IMR-90 (cell line): ENCODE results near the gene MORC1. TPM values are rescaled to one million over a fixed set of nuclear protein-coding genes. Genes with fewer than 3 reads are reported as not detected.

Experiments used
- ATAC-seq: fragments of 200-7000 bp; cut with Tn5 transposase; 2 replicates; pipeline ENCODE4 v1.9.1; 2020; ENCODE audit warnings: low read depth, mild to moderate bottlenecking, moderate library complexity
- BruUV-seq: library from RNA; stranded (reverse); fragments of 400-500 nt; replicated peaks from 2 replicates; lab custom pipeline; 2021; lab: Mats Ljungman, UMichigan
- CTCF ChIA-PET: fragments of 300-600 bp; formaldehyde crosslinking; extraction: SDS; loops from one replicate; lab custom pipeline; 2021; ENCODE audit warnings: antibody characterized with exemption; lab: Yijun Ruan, JAX
- POLR2A ChIA-PET: fragments of 300-600 bp; sonication (Branson Sonifier 250); formaldehyde crosslinking; loops from one replicate; lab custom pipeline; 2022; ENCODE audit warnings: antibody characterized with exemption; ENCODE audit not compliant: unreplicated experiment; lab: Charles Lee
- DNase-seq: peaks from one replicate; pipeline ENCODE4 v3.0.0; 2013
- H2AFZ ChIP-seq: replicated peaks from 2 replicates; pipeline ENCODE3; 2013; ENCODE audit warnings: low read length, mild to moderate bottlenecking; ENCODE audit not compliant: poor library complexity
- H2AK5ac ChIP-seq: 2 replicates; pipeline ENCODE4 v1.6.1; 2013; ENCODE audit warnings: low read depth, low read length, inconsistent platforms
- H2AK9ac ChIP-seq: replicated peaks from 2 replicates; pipeline ENCODE3; 2013; ENCODE audit warnings: mild to moderate bottlenecking, low read depth, low read length, moderate library complexity; ENCODE audit not compliant: poor library complexity
- H2BK120ac ChIP-seq: 2 replicates; pipeline ENCODE4 v1.6.1; 2013; ENCODE audit warnings: low read depth, low read length, inconsistent platforms
- H2BK15ac ChIP-seq: 3 replicates; pipeline ENCODE4 v1.6.1; 2013; ENCODE audit warnings: low read depth, low read length, inconsistent platforms
- H2BK20ac ChIP-seq: 2 replicates; pipeline ENCODE4 v1.6.1; 2013; ENCODE audit warnings: low read depth, mild to moderate bottlenecking, inconsistent platforms, low read length, moderate library complexity
- H2BK5ac ChIP-seq: 2 replicates; pipeline ENCODE4 v1.6.1; 2013; ENCODE audit warnings: mild to moderate bottlenecking, low read depth, low read length, inconsistent platforms; ENCODE audit not compliant: poor library complexity, severe bottlenecking
- H3K14ac ChIP-seq: replicated peaks from 2 replicates; pipeline ENCODE4 v1.6.1; 2013; ENCODE audit warnings: low read depth, low read length, inconsistent platforms
- H3K18ac ChIP-seq: 2 replicates; pipeline ENCODE4 v1.6.1; 2013; ENCODE audit warnings: low read depth, low read length, control low read depth
- H3K23ac ChIP-seq: 2 replicates; pipeline ENCODE4 v1.6.1; 2013; ENCODE audit warnings: low read depth, low read length, inconsistent platforms
- H3K27ac ChIP-seq: 2 replicates; pipeline ENCODE4 v1.5.1; 2013; ENCODE audit warnings: mild to moderate bottlenecking, control low read depth, low read length; ENCODE audit not compliant: insufficient read depth
- H3K27me3 ChIP-seq: 2 replicates; pipeline ENCODE4 v1.6.1; 2013; ENCODE audit warnings: low read length; ENCODE audit not compliant: control insufficient read depth, insufficient read depth
- H3K36me3 ChIP-seq: 2 replicates; pipeline ENCODE4 v1.6.1; 2013; ENCODE audit warnings: low read length, mixed read lengths; ENCODE audit not compliant: control insufficient read depth, insufficient read depth
- H3K4ac ChIP-seq: 2 replicates; pipeline ENCODE4 v1.6.1; 2013; ENCODE audit warnings: low read depth, low read length, inconsistent platforms
- H3K4me1 ChIP-seq: 2 replicates; pipeline ENCODE4 v1.6.1; 2013; ENCODE audit warnings: low read length, mixed read lengths; ENCODE audit not compliant: control insufficient read depth, insufficient read depth
- H3K4me2 ChIP-seq: 2 replicates; pipeline ENCODE4 v1.6.1; 2013; ENCODE audit warnings: low read depth, mild to moderate bottlenecking, control low read depth, low read length, moderate library complexity
- H3K4me3 ChIP-seq: 2 replicates; pipeline ENCODE4 v1.5.1; 2013; ENCODE audit warnings: low read depth, mild to moderate bottlenecking, control low read depth, low read length, moderate library complexity; ENCODE audit not compliant: insufficient read depth
- H3K56ac ChIP-seq: 2 replicates; pipeline ENCODE4 v1.6.1; 2013; ENCODE audit warnings: low read length, inconsistent platforms; ENCODE audit not compliant: insufficient read depth; ENCODE audit errors: extremely low read depth
- H3K79me1 ChIP-seq, 2 experiments: 2 replicates each; pipeline ENCODE4 v1.6.1; 2013; ENCODE audit warnings: low read length in 2 of 2, inconsistent platforms in 1 of 2, low read depth in 1 of 2
- H3K9ac ChIP-seq: 2 replicates; pipeline ENCODE4 v1.6.1; 2013; ENCODE audit warnings: low read depth, low read length, control low read depth
- H3K9me1 ChIP-seq: 2 replicates; pipeline ENCODE4 v1.6.1; 2013; ENCODE audit warnings: low read length, inconsistent platforms; ENCODE audit not compliant: insufficient read depth
- H3K9me3 ChIP-seq: 2 replicates; pipeline ENCODE4 v1.6.1; 2013; ENCODE audit warnings: low read length; ENCODE audit not compliant: control insufficient read depth, insufficient read depth
- H4K20me1 ChIP-seq: 2 replicates; pipeline ENCODE4 v1.6.1; 2013; ENCODE audit warnings: low read length, inconsistent platforms; ENCODE audit not compliant: insufficient read depth
- H4K5ac ChIP-seq: 2 replicates; pipeline ENCODE4 v1.6.1; 2013; ENCODE audit warnings: mild to moderate bottlenecking, low read depth, low read length, control low read depth
- H4K8ac ChIP-seq, 2 experiments: 2 replicates each; pipeline ENCODE4 v1.6.1; 2013; ENCODE audit warnings: low read depth in 2 of 2, low read length in 2 of 2, control low read depth in 1 of 2, inconsistent platforms in 1 of 2
- H4K91ac ChIP-seq: 2 replicates; pipeline ENCODE4 v1.6.1; 2013; ENCODE audit warnings: low read depth, low read length, inconsistent platforms; ENCODE audit not compliant: insufficient read depth
- CEBPB ChIP-seq: IDR thresholded peaks from 2 replicates; pipeline ENCODE4 v1.6.1; 2012; ENCODE audit warnings: low read depth, low read length, improper control_type of control experiment
- ELK1 ChIP-seq: fragments of 150-350 bp; IDR thresholded peaks from 2 replicates; pipeline ENCODE4 v1.6.1; 2016; ENCODE audit warnings: low read depth, mild to moderate bottlenecking, low read length, moderate library complexity, borderline replicate concordance
- FOS ChIP-seq: fragments of 150-350 bp; IDR thresholded peaks from 2 replicates; pipeline ENCODE4 v1.6.1; 2016; ENCODE audit warnings: low read depth, low read length
- MAZ ChIP-seq: IDR thresholded peaks from 2 replicates; pipeline ENCODE4 v1.6.1; 2012; ENCODE audit warnings: low read depth, mild to moderate bottlenecking, low read length, improper control_type of control experiment, moderate library complexity, borderline replicate concordance
- POLR2A ChIP-seq: IDR thresholded peaks from 2 replicates; pipeline ENCODE4 v1.6.1; 2012; ENCODE audit warnings: mild to moderate bottlenecking, low read depth, low read length
- SMC3 ChIP-seq: fragments of 150-350 bp; IDR thresholded peaks from 2 replicates; pipeline ENCODE4 v1.6.1; 2016; ENCODE audit warnings: low read depth, mild to moderate bottlenecking, antibody characterized with exemption, low read length, moderate library complexity
- WGBS, 2 experiments: methylation state at CpG; one replicate each; pipeline versions ENCODE4 v1.1.5 to v1.1.7; 2013; ENCODE audit warnings: missing lambda C conversion rate in 2 of 2; ENCODE audit not compliant: insufficient read length in 1 of 2; ENCODE audit errors: extremely low coverage in 2 of 2; 5-methylcytosine and 5-hydroxymethylcytosine counted together
- dilution Hi-C: fragments of 300-500 bp; cut with HindIII; formaldehyde crosslinking; loops from one replicate; pipeline ENCODE4 v1.14.3; 2018; ENCODE audit warnings: low sequenced_read_pairs; ENCODE audit not compliant: unreplicated experiment
- in situ Hi-C: fragments of 300-500 bp; cut with MboI; formaldehyde crosslinking; loops from 3 replicates; pipeline ENCODE4 v1.14.3; 2019; ENCODE audit warnings: low sequenced_read_pairs, inconsistent platforms, mixed read lengths
- intact Hi-C: fragments of 100-400 bp; cut with micrococcal nuclease; formaldehyde crosslinking; loops from 2 replicates; pipeline ENCODE4 v1.10.0; 2022
- polyA plus RNA-seq, 3 experiments: library from polyadenylated mRNA; depleted of rRNA; stranded (reverse); fragments of >200 nt; gene quantifications; 2 replicates each; pipeline ENCODE4 v1.2.3, GENCODE V29; 2012; ENCODE audit warnings: low replicate concordance in 1 of 3
- total RNA-seq: library from RNA; depleted of rRNA; stranded (reverse); fragments of >200 nt; gene quantifications from 2 replicates; pipeline ENCODE4 v1.2.3, GENCODE V29; 2012

The MORC1 gene
- total and polyA plus RNA-seq, 2 of the 4 experiments (the other 2 are of a cell fraction): not detected

- TF ChIP-seq CEBPB (no peak), SMC3 (no peak), MAZ (no peak)
Observed at GRCh38 chr3:109117939-109118338, at the start of gene MORC1 (continued).

- dilution Hi-C loops: no loop called here
- peaks cover 5% of the 10 kb centered on the region for H3K9me3 ChIP-seq
- TF ChIP-seq MAZ (no peak), ELK1 (no peak), FOS (no peak), CEBPB (no peak), POLR2A (no peak)
Observed at GRCh38 chr3:109165905-109166304, 48.0 kb upstream of the MORC1 start.

More at GRCh38 chr3:109165905-109166304, 48.0 kb upstream of the MORC1 start:
- Histone ChIP-seq H3K4me2 (no peak overlapping the region), H3K9me1 (no peaks in the 10 kb centered on the region), H2BK5ac (no peak overlapping the region), H3K27ac (no peak overlapping the region), H3K56ac (no peak overlapping the region), H3K23ac (no peak overlapping the region), H3K4me3 (no peak overlapping the region), H4K20me1 (no peaks in the 10 kb centered on the region), H4K91ac (no peak overlapping the region), H2AK9ac (no peak overlapping the region), H4K8ac (no peak overlapping the region), H3K9ac (no peak overlapping the region), H2BK20ac (no peak overlapping the region), H2AFZ (no peak overlapping the region), H3K18ac (no peak overlapping the region), H3K4ac (no peak overlapping the region), H2BK15ac (no peak overlapping the region), H2AK5ac (no peak overlapping the region), H3K79me1 (no peaks in the 10 kb centered on the region), H3K4me1 (no peaks in the 10 kb centered on the region), H4K5ac (no peak overlapping the region), H3K36me3 (no peaks in the 10 kb centered on the region), H3K27me3 (no peaks in the 10 kb centered on the region), H3K14ac (no peak overlapping the region), H2BK120ac (no peak overlapping the region)
- intact Hi-C loops: no loop called here
- no CpG with 5 or more reads among the region's 4 CpGs for WGBS, 2 experiments
- no TSS peak for BruUV-seq
- no peak for DNase-seq
- ChIA-PET POLR2A (no interaction called here), CTCF (no interaction called here)
- ATAC-seq: no peak
- in situ Hi-C loops: no loop called here
